OCI-M1 (cell line): Measurements from ENCODE around the gene TMEM187.

Experiments used
- DNase-seq: peaks from one replicate; lab custom pipeline; 2025; lab: John Stamatoyannopoulos, UW

TMEM187 gene

DNA sequence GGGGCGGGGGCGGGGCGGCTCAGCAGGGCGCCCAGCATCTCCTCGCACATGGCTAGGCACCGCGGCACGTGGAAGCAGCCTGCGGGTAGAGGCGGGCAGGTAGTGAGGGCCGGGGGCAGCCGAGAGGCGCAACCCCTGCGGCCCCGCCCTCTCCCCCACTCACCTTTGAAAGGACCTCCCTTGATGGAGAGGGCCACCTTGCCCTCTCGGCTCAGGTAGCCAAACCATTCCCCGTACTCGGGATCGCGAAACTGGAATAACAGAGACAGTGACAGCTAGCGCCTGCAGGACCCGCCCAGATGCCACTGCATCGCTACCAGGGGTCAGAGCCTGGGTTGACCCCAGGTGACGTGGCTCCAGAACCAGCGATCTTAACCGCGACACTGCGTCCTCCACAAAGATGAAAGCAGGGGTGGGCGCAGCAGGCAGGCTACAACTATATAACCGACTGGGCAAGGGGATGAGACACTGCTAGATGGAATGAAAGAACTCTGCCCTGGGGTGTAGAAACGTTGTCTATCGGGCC lies 37.2 kb upstream of the TMEM187 start:
- DNase-seq, result peak; percentile 68

DNA sequence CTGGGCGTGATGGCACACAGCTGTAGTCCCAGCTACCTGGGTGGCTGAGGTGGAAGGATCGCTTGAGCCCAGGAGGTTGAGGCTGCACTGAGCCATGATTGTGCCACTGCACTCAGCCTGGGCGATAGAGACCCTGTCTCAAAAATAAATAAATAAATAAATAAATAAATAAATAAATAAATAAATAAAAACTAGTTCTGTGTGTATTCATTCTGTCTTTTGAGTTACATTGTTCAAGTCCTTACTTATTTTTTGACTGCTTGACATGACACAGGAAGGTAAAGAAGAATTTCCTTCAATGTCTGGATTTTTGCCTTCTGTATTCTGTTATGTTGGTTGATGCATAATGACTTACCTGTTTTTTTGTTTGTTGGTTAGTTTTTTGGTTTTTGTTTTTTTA lies 35.5 kb upstream of the TMEM187 start:
- no peak for DNase-seq

DNA sequence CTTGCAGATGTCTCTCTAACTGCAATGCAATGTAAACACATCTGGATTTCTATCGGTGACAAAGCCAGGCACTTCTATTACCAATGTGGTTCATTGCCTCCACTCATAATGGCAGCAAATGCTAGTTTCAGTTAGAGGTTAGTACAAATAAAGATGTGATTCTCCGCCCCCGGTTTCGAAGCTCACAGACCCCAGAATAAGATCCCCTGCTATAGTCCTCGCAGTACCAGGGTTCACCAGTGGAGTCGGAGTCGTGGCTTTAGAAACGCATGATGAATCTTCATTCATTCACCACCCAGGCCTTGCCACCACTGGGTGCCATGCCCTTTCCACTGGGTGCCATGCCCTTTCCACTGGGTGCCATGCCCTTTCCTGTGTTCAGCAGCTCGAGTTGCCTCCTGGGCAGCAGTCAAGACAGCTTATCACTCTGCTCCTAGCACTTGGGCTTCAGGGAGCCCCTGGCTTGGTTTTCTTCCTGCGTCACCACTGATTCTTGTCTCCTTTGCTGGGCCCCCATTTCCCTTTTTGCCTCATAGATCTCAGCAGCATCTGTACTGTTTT lies 34.2 kb upstream of the TMEM187 start:
- DNase-seq, result no peak

DNA sequence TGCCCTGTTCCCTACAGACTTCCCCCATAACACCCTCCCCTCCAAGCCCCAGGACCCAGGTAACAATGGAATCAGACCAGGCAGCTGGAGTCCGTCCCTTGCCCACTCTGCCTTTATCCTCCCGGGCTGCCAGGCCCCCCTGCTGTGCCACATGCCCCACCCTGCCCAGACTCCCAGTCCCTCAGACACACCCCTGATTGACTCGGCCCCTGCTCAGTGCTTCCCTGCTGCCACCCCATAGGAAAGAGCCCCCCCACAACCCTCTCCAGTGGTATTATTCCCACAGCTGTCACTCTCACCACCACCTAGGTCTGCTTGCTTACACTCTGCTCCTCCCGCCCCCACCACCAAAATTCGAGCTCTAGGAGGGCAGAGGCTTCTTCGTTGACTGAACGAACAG lies 33.0 kb upstream of the TMEM187 start:
- no peak for DNase-seq

DNA sequence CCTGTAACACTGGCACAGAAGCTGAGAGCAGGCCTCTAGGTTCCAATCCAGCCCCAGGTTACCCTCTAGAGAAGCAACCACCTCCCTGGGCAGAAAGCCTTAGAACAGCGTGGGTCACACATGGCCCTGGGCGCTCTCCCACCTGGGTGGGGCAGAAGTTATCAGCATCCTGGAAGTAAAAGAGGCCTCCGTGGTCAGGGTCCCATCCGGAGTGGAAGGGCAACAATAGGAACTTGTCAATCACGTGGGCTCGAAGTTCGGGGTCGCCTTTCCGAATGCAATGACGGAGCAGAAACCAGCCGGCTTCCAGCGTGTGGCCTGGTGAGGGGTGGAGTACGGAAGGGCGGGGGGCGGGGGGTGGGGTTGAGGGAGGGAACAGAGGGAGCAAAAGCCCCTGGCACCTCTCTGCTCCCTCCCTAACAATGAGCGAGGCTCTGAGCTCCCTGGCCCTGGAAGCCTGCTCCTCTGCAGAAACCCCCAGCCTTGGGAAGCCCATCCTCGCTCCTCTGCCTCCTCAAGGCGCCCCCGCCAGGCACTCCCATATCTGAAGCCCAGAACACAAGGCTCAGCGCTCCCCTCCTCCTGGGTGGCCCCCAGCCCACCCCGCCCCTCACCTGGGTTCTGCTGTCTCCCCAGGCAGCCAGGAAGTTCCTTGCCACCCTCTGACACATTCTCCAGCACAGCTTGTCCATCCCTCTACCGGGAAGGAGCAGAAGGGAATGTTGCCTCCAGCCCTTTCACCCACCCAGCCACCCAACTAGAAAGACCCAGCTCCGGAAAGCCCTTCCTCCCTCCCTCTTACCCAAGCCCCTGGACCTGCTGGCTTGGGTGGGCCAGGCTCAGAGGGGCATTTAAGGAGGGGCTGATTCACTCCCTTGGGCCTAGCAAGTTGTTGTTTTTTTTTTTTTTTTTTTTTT lies 31.0 kb upstream of the TMEM187 start:
- DNase-seq, result peak; percentile 50

DNA sequence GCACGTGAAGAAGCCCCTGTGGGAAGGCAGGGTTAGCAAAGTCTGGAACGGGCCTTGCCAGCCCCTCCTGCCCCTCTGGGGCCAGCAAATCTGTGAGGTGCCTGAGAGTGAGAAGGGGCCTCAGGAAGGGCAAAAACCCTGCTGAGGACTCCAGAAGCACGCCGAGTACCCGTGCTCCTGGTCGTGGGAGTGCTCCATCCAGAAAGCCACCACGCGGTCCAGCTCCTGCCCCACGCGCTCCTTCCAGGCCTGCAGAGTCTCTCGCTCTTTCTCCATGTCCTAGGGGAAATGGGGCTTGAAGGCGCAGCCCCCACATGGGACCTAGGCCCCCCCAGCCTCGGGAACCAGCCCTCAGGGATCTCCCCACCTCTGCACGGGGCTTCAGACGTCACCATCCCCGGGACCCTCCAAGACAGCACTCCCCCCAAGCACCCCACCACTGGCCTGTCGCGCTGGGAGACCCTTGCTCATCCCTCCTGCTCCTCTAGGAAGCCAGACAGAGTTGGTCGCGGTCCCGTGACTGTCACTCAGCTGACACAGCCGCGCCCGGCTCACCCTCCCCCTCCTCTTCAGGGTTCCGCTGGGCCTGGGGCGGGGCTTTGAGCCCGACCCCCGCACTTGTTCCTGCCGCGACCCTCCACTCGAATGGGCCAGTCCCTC lies 28.3 kb upstream of the TMEM187 start, which contains the start of gene RENBP:
RENBP (minus strand) TSS at position 504 of the 660 bp plus-strand sequence; CDS start at position 471, 33 bp downstream.
- DNase-seq, result peak; percentile 82

DNA sequence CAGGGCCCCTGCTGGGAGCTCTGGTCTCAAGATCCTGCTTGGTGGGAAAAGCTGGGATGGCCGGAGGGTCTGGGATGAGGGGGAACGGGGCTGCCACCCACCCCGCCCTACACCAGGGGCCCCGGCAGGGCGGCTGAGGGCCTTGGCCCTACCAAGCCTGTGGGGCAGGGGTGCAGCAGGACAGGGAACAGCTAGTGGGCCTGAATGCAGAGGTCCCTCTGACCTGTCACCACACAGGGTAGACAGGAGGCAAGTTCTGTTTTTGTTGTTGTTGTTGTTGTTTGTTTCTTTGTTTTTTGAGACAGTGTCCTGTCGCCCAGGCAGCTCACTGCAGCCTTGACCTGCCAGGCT lies 27.8 kb upstream of the TMEM187 start:
- no peak for DNase-seq

DNA sequence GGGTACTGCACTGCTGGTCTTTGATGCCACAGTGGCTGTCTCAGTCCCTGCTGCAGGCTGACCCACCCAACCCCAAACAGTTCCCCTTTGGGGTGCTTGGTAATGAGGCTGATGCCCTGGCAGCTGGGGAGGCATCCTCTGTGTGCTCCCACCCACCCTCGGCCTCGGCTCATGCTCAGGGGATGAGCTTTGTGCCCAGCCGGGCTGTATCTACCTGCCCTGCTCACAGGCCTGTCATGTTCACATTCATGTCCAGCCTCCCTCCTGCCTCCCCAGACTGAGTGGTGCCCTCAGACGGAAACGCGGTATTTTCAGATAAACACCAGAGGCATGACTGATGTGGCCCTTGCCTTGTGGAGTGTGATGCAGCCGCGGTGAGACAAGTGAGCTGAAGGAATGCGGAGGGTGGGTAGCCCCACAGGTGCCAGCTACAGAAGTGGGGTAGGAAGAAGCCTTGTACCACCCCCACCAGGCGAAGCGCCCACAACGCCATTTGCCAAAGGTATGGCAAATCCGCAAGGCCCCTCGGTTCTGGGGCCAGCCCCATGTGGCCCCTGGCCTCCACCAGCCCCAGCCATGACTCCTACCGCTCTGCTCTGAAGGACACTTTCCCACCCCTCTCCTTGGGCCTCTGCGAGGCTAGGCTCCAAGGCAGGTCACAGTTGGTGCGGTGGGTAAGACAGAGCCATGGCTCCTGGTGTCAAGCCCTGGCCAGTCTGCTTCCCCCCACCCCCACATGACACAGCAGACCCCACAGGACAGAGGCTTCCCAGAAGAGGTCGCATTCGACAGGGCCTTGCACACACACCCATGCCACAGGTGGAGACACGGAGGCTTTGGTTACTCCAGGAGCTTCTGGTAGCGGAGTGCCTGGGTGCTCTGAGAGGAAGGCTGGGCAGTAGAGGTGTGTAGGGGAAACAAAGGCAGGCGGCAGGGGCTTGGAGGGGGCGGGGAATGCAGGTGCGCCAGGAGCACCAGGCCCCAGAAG lies 26.3 kb upstream of the TMEM187 start:
- DNase-seq, result no peak

DNA sequence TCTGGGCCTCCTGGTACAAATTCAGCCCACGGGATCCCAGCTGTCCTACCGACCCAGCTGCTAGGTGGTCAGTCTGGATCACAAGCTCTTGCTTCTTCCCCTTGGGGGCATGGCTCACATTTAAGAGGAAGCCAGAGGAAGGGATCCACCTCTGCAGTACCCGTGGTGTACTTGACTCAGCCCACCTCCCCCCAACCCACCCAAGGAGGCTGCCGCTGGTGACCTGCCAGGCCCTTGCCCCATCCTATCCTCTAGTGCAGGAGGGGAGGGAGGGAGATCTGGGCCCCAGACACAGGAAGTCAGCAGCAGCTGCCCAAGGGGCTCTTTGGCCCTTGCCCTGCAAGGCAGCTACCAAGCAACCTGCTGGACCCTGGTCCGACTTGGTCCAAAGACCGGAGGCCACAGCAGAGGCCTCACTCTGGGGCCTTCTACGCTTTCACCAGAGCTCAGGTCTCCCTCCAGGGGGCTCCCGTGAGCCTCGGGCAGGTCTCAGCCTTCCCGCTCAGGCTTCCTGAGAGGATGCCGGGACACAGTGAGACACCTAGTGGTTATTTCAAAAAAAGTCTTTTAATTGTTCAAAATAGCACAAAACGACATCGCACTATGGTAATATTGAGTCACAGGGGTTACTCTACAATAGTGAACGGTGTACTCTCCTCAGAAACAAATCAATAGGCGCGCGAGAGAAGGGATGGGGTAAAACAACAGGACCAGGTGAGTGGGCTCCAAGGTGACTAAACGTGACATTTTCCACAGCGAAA lies 25.4 kb upstream of the TMEM187 start:
- peak; percentile 89 for DNase-seq

DNA sequence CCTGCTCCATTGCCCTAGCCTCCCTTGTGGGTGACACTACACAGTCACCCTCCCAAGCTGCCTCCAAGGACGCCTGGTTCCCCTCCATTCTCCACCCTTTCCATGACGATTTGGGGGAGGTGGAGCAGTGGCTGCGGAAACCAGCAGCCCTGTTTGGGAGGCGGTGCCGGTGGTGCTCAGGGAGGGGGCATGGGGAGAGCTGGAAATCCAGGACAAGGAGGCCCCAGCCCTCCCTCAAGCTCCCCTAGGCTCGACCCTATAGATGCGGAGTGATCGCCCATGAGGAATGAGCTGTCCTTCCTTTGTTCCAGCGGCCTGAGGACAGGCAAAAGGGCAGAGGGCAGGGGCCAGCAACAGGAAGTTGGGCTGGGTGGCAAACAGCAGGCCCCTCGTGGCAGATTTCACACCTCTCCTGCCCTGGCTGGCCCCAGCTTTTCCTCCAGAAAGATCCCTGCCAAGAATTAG lies 24.5 kb upstream of the TMEM187 start:
- DNase-seq, result no peak

DNA sequence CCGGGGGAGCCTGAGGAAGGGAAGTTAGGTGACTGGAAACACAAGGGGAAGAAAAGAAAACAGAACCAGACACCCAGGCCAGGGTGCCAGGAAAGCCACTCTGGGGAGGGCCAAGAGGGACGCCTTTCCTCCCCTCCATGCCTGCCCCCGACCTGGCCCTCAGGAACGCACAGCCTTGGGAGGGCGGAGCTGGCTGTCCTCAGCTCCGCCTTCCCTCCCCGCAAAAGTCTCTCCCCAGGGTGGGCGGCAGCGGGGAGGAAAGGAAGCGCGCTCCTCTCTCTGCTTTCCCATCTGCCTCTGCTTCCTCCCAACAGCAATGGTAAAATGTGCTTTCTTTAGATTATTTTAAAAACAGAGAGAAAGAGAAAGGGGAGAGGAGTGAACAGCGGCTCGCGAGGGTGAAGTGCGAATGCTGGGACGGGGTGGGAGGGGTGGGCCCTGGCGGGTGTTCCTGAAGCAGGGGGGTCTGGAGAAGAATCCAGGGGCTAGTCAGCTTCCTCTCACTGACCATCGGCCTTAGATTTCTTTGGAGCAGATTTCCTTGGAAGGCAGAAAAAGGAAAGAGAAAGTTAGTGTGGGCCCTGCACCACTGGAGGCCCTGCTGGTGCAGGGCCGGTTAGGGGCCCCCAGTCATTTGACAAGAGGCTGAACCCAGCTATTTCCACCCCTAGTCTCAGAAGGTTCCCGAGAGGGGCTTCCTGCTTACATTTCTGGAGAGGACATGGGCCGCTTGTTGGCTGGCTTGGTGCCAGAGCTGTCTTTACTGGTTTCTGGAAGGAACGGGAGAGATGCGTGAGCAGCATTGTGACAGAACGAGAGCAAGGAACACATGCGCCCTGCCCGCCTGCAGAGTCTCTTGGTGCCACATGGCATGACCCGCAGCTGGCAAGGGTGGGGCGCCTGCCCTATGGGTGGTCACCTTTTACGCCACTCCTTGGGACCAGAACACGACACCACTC lies 23.4 kb upstream of the TMEM187 start:
- DNase-seq, result no peak

DNA sequence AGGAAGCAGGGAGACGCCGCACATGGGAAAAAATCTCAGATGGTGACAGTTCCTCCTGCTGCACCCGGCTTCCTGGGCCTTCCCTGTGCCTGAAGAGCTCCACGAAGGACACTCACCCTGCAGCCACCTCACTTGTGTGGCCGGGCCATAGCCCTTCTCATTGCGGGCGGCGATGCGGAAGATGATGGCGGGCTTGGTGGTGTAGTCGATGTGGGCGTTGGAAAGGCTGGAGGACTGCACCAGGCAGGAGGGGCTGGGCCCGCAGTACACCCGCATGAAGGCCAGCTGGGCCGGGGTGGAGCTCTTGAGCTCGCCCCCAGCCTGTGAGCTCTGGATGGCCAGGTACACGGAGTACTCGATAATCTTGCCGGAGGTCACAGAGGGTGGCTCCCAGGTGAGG lies 22.4 kb upstream of the TMEM187 start:
- DNase-seq, result no peak

DNA sequence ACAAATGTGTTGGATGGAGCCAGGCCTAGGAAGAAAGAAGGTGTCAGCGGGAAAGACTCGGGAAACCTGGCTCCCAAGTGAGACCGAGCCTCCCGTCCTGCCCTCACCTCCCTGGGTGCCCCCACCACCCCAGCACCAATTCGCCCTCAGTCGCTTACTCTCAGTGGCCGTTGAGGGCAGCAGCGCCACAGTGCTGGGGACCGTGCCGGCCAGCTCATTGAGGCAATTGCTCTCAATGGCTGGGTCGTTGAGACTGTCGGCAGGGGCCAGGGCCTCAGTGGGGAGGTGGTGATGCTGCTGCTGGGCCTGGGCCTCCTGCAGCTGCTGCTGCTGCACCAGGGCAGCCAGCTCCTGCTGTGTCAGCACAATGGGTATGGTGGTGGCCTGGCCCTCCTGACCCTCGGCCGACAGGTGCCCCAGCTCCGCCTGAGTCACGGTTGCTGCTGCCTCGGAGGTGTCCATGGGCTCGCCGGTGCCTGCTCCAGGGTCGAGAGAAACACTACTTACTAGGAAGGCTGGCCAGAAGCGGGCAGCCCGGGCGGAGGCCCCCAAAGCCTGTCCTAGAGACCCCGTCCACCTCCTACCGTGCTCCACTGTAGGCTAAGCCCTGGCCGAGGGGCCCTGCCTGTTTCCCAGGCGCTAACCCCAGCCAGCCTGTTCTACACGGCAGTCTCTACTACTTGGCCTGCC lies 20.7 kb upstream of the TMEM187 start:
- no peak for DNase-seq

DNA sequence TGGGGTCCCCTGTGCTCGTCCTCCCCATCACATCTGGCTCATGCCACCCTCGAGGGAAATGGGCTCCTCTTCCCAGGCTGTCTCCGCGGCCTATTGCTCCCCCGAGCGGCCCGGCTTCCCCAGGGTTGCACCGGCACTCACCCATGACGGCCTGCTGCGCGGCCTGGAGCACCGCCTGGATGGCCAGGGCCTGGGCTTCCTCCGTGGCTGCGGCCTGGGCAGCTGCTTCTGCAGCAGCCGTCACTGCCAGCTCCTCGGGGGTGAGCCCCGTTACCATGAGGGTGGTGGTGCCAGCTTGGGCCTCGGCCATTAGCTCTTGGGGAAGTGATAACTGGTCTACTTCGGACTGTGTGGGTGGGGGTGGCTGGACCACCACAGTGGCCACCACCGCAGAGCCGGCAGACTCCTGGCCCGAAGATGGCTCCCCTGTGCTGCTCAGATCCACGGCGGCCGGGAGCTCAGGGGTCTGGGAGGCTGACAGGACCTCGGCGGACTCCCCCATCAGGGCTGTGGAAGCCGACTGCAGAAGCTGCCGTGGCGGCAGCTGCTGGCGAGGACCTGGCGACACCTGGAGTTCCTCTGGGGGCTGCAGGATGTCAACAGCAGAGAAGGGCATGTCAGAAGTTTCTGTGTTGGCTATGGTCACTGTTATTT lies 20.1 kb upstream of the TMEM187 start:
- no peak for DNase-seq

DNA sequence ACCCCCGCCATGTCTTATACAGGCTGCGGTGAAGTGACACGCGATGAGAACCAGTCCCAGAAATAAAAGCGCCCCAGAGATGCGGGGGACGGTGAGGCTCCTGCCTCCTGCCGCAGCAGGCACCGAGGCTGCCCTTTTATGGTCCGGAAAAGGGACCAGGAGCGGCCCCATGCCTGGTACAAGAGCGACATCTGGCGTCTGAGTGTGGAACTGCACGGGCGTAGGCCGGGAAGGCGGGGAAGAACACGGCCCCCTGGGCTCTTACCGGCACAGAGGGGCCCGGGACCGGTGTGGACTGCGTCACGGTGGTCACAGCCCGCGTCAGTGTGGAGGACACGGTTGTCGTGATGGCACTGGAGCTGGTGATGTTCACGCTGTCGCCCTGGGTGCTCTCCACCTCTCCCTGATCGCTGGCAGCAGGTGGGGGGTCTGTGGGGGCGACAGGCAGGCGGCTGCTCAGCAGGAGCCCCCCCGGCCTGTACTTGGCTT lies 19.2 kb upstream of the TMEM187 start:
- DNase-seq, result peak; percentile 55

DNA sequence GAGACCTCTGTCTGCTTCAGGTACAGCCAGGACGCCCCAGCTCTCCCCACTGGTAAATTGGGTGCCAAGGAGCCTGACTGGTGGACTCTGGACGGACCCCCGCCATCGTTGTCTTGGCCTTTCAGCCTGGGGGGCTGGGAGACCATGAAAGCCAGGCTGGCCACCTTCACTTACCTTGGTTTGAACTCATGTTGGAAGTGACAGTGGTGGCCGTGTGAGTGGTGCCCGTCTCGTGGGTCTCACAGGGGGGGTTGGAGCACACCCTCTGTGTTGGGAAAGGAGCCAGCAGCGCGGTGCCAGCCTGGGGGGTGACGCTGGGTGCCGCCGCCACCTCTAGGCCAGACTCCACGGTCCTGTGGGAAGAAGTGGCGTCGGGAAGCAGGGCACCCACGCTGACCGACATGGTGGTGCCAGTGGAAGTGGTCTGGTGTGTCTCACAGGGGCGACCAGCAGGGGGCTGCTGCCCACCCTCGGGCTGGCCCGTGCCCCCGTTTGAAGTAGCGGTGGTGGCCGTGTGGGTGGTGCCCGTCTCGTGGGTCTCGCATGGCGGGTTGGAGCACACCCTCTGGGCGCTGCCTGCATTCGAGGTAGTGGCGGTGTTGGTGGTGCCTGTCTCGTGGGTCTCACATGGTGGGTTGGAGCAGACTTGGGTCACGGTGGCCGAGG lies 18.5 kb upstream of the TMEM187 start:
- no peak for DNase-seq

DNA sequence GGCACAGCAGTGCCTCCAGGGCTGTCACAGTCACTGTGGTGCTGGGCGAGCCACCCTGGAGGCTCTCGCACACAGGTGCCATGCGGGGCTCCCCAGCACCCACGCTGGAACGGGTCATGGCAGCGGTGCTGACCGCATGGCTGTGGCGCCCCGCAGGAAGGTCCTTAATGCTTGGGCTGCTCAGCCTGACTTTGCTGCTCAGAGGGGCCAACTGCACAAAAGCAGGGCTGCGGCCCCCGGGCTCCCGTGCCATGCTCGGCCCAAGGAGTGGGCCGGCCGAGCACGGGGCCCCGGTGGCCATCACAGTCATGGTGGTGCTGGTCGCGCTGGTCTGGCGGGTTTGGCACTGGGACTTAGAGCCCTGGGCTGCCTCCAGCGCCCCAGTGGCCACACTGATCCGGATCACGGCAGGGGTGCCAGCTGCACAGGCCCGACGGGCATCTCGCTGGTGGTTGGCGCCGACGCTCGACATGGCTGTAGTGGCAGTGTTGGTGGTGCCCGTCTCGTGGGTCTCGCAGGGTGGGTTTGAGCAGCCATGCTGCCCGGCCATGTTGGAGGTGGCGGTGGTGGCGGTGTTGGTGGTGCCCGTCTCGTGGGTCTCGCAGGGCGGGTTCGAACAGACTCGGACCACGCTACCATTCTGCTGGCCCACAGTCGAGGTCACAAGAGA lies 17.9 kb upstream of the TMEM187 start:
- DNase-seq, result no peak
